Activated CD8-positive, alpha-beta T cell treated with anti-CD3 and anti-CD28 coated beads for 36 hours (primary cell): ENCODE results near the gene MMP23B. TPM values are rescaled to one million over a fixed set of nuclear protein-coding genes. Genes with fewer than 3 reads are reported as not detected.

Experiments used
- ATAC-seq: fragments of 200-7000 bp; cut with Tn5 transposase; one replicate; pipeline ENCODE4 v1.10.0; 2021; ENCODE audit warnings: mild to moderate bottlenecking, moderate library complexity
- CTCF ChIA-PET: fragments of 350-600 bp; sonication (Branson Sonifier 250); formaldehyde crosslinking; loops from one replicate; lab custom pipeline; 2021; ENCODE audit warnings: antibody characterized with exemption; lab: Charles Lee
- POLR2A ChIA-PET: fragments of 350-600 bp; sonication (Branson Sonifier 250); formaldehyde crosslinking; loops from one replicate; lab custom pipeline; 2021; ENCODE audit warnings: antibody characterized with exemption; lab: Charles Lee
- DNase-seq: peaks from one replicate; pipeline ENCODE4 v3.0.0-alpha.2; 2020
- H3K27ac Mint-ChIP-seq: one replicate; pipeline ENCODE4 v1.8.0; 2021; ENCODE audit warnings: mild to moderate bottlenecking, mixed read lengths
- H3K27me3 Mint-ChIP-seq: one replicate; pipeline ENCODE4 v1.8.0; 2021; ENCODE audit warnings: mixed read lengths
- H3K36me3 Mint-ChIP-seq: one replicate; pipeline ENCODE4 v1.8.0; 2021; ENCODE audit warnings: low read depth, mixed read lengths
- H3K4me1 Mint-ChIP-seq: one replicate; pipeline ENCODE4 v1.8.0; 2021; ENCODE audit warnings: low read depth, mixed read lengths
- H3K4me3 Mint-ChIP-seq: one replicate; pipeline ENCODE4 v1.8.0; 2021; ENCODE audit warnings: mild to moderate bottlenecking, moderate library complexity, mixed read lengths
- H3K9me3 Mint-ChIP-seq: one replicate; pipeline ENCODE4 v1.8.0; 2021; ENCODE audit warnings: mixed read lengths
- intact Hi-C: fragments of 100-400 bp; cut with micrococcal nuclease; formaldehyde crosslinking; loops from one replicate; pipeline ENCODE4 v1.10.0; 2022
- total RNA-seq, 2 experiments: library from RNA; stranded (reverse); gene quantifications; one replicate each; pipeline ENCODE4 v1.2.3, GENCODE V29; 2021
- TF ChIP-seq, protein P1 (sequence below): fragments of 200-600 bp; IDR thresholded peaks from one replicate; pipeline ENCODE4 v1.8.0; 2022; ENCODE audit warnings: antibody characterized with exemption, mild to moderate bottlenecking

MMP23B gene
- total RNA-seq, 2 experiments from 2014 or later, result 3.3 to 4.0 TPM

- H3K27me3 Mint-ChIP-seq, result no peaks in the 10 kb centered on the region
- H3K4me1 Mint-ChIP-seq, result peaks cover 5% of the 10 kb centered on the region
- CTCF ChIA-PET, result no interaction called here
- TF ChIP-seq, protein P1, sequence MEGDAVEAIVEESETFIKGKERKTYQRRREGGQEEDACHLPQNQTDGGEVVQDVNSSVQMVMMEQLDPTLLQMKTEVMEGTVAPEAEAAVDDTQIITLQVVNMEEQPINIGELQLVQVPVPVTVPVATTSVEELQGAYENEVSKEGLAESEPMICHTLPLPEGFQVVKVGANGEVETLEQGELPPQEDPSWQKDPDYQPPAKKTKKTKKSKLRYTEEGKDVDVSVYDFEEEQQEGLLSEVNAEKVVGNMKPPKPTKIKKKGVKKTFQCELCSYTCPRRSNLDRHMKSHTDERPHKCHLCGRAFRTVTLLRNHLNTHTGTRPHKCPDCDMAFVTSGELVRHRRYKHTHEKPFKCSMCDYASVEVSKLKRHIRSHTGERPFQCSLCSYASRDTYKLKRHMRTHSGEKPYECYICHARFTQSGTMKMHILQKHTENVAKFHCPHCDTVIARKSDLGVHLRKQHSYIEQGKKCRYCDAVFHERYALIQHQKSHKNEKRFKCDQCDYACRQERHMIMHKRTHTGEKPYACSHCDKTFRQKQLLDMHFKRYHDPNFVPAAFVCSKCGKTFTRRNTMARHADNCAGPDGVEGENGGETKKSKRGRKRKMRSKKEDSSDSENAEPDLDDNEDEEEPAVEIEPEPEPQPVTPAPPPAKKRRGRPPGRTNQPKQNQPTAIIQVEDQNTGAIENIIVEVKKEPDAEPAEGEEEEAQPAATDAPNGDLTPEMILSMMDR, result no peak
- no peak overlapping the region for H3K27ac Mint-ChIP-seq
- no peak overlapping the region for H3K4me3 Mint-ChIP-seq
- POLR2A ChIA-PET, result no interaction called here
- ATAC-seq (no peak), DNase-seq (peak; percentile 3)
- no peaks in the 10 kb centered on the region for H3K9me3 Mint-ChIP-seq
- intact Hi-C loops, result no loop called here
- no peaks in the 10 kb centered on the region for H3K36me3 Mint-ChIP-seq
Measured at GRCh38 chr1:1622010-1622787, 9.8 kb upstream of the MMP23B start.

DNA sequence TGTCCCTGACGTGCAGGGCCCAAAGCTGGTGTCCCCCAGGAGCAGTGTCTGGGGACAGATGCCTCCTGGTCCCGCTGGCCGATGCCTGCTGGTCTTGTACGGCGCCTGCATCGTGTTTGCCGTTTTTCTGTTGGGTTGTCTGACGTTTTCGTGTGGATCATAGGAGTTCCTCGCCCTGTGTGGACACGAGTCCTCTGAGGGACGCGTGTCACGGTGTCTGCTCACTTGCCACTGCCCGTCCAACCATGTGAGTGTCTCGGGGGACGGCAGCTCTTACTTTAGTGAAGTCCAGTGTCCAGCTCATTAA is 9.2 kb upstream of the MMP23B start:
- no peak overlapping the region for H3K4me3 Mint-ChIP-seq
- TF ChIP-seq, protein P1, result no peak
- intact Hi-C loops, result no loop called here
- CTCF ChIA-PET, result no interaction called here
- H3K9me3 Mint-ChIP-seq, result no peaks in the 10 kb centered on the region
- H3K27ac Mint-ChIP-seq, result no peak overlapping the region
- no peaks in the 10 kb centered on the region for H3K36me3 Mint-ChIP-seq
- ATAC-seq (no peak), DNase-seq (no peak)
- peaks cover 5% of the 10 kb centered on the region for H3K4me1 Mint-ChIP-seq
- POLR2A ChIA-PET, result no interaction called here
- H3K27me3 Mint-ChIP-seq, result no peaks in the 10 kb centered on the region

DNA sequence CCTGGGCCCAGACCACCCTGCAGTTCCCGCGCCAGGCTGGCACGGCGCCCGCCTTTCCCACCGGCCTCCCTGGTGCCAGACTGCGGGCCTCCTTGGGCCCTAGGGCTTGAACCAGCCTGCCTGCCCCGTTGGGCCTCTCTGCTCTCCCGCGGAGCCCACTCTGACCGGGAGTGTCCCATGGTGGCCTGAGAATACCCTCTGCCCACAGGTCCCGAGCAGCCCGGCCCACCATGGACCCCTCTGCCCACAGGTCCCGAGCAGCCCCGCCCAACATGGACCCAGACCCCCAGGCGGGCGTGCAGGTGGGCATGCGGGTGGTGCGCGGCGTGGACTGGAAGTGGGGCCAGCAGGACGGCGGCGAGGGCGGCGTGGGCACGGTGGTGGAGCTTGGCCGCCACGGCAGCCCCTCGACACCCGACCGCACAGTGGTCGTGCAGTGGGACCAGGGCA is 8.8 kb upstream of the MMP23B start:
- Mint-ChIP-seq H3K27me3 (no peaks in the 10 kb centered on the region), H3K27ac (no peak overlapping the region), H3K9me3 (no peaks in the 10 kb centered on the region), H3K4me1 (peaks cover 5% of the 10 kb centered on the region), H3K36me3 (no peaks in the 10 kb centered on the region), H3K4me3 (no peak overlapping the region)
- intact Hi-C loops, result no loop called here
- ChIA-PET POLR2A (interaction anchor here (1.1 kb wide), 1 partner anchor 237 kb away, joined by 3 read pairs; no protein-coding TSS in a partner anchor), CTCF (no interaction called here)
- TF ChIP-seq, protein P1, result no peak
- ATAC-seq (no peak), DNase-seq (peak; percentile 0)

- TF ChIP-seq, protein P1, result no peak
- POLR2A ChIA-PET, result interaction anchor here (1.1 kb wide), 1 partner anchor 238 kb away, joined by 3 read pairs; no protein-coding TSS in a partner anchor
- no peak overlapping the region for H3K27ac Mint-ChIP-seq
- peaks cover 5% of the 10 kb centered on the region for H3K4me1 Mint-ChIP-seq
- DNase-seq (peak; percentile 2), ATAC-seq (no peak)
- CTCF ChIA-PET, result no interaction called here
- no peaks in the 10 kb centered on the region for H3K36me3 Mint-ChIP-seq
- no peaks in the 10 kb centered on the region for H3K9me3 Mint-ChIP-seq
- H3K4me3 Mint-ChIP-seq, result no peak overlapping the region
- intact Hi-C loops, result no loop called here
- no peaks in the 10 kb centered on the region for H3K27me3 Mint-ChIP-seq
Measured at GRCh38 chr1:1623631-1624442, 8.1 kb upstream of the MMP23B start.
